Activated CD8-positive, alpha-beta T cell treated with anti-CD3 and anti-CD28 coated beads for 36 hours (primary cell): Measurements from ENCODE around the gene WNT3. TPM values are rescaled to one million over a fixed set of nuclear protein-coding genes. Genes with fewer than 3 reads are reported as not detected.
"Not testable (repeated sequence)": the region's sequence is repeated elsewhere in the genome, so short reads cannot be mapped to it uniquely, and the experiment has no call there.

Source experiments
- ATAC-seq: fragments of 200-7000 bp; cut with Tn5 transposase; one replicate; pipeline ENCODE4 v1.10.0; 2021; ENCODE audit warnings: mild to moderate bottlenecking, moderate library complexity
- CTCF ChIA-PET: fragments of 350-600 bp; sonication (Branson Sonifier 250); formaldehyde crosslinking; loops from one replicate; lab custom pipeline; 2021; ENCODE audit warnings: antibody characterized with exemption; lab: Charles Lee
- POLR2A ChIA-PET: fragments of 350-600 bp; sonication (Branson Sonifier 250); formaldehyde crosslinking; loops from one replicate; lab custom pipeline; 2021; ENCODE audit warnings: antibody characterized with exemption; lab: Charles Lee
- DNase-seq: peaks from one replicate; pipeline ENCODE4 v3.0.0-alpha.2; 2020
- H3K27ac Mint-ChIP-seq: one replicate; pipeline ENCODE4 v1.8.0; 2021; ENCODE audit warnings: mild to moderate bottlenecking, mixed read lengths
- H3K27me3 Mint-ChIP-seq: one replicate; pipeline ENCODE4 v1.8.0; 2021; ENCODE audit warnings: mixed read lengths
- H3K36me3 Mint-ChIP-seq: one replicate; pipeline ENCODE4 v1.8.0; 2021; ENCODE audit warnings: low read depth, mixed read lengths
- H3K4me1 Mint-ChIP-seq: one replicate; pipeline ENCODE4 v1.8.0; 2021; ENCODE audit warnings: low read depth, mixed read lengths
- H3K4me3 Mint-ChIP-seq: one replicate; pipeline ENCODE4 v1.8.0; 2021; ENCODE audit warnings: mild to moderate bottlenecking, moderate library complexity, mixed read lengths
- H3K9me3 Mint-ChIP-seq: one replicate; pipeline ENCODE4 v1.8.0; 2021; ENCODE audit warnings: mixed read lengths
- CTCF ChIP-seq: fragments of 200-600 bp; IDR thresholded peaks from one replicate; pipeline ENCODE4 v1.8.0; 2022; ENCODE audit warnings: antibody characterized with exemption, mild to moderate bottlenecking
- intact Hi-C: fragments of 100-400 bp; cut with micrococcal nuclease; formaldehyde crosslinking; loops from one replicate; pipeline ENCODE4 v1.10.0; 2022
- total RNA-seq, 2 experiments: library from RNA; stranded (reverse); gene quantifications; one replicate each; pipeline ENCODE4 v1.2.3, GENCODE V29; 2021

Gene WNT3
- total RNA-seq, 2 experiments from 2014 or later = 0.09 TPM; not detected in 1

GRCh38 chr17:46848534-46848933 lies 30.0 kb upstream of the WNT3 start:
- Mint-ChIP-seq H3K36me3 (peaks cover under 1% of the 10 kb centered on the region), H3K27me3 (peaks cover 48% of the 10 kb centered on the region), H3K4me1 (peaks cover 6% of the 10 kb centered on the region), H3K4me3 (no peak overlapping the region), H3K27ac (no peak overlapping the region), H3K9me3 (peaks cover under 1% of the 10 kb centered on the region)
- ATAC-seq = no peak
- intact Hi-C loops = loop anchor here (5.0 kb wide), 1 partner anchor 154 kb away; no protein-coding TSS in a partner anchor
- CTCF ChIA-PET = interaction anchor here (1.5 to 1.7 kb wide), 2 partner anchors 13 to 94 kb away, joined by 5 read pairs; no protein-coding TSS in a partner anchor
- no peak for TF ChIP-seq CTCF
- POLR2A ChIA-PET = no interaction called here
- no peak for DNase-seq

GRCh38 chr17:46847204-46848191 lies 29.0 kb upstream of the WNT3 start:
- POLR2A ChIA-PET = no interaction called here
- H3K4me1 Mint-ChIP-seq = peaks cover 6% of the 10 kb centered on the region
- H3K27me3 Mint-ChIP-seq = peaks cover 49% of the 10 kb centered on the region
- CTCF ChIA-PET = interaction anchor here (1.5 to 1.7 kb wide), 2 partner anchors 12 to 95 kb away, joined by 5 read pairs; no protein-coding TSS in a partner anchor
- peaks cover 9% of the 10 kb centered on the region for H3K9me3 Mint-ChIP-seq
- intact Hi-C loops = loop anchor here (5.0 kb wide), 1 partner anchor 155 kb away; no protein-coding TSS in a partner anchor
- DNase-seq = no peak
- no peak for ATAC-seq
- TF ChIP-seq CTCF = no peak
- H3K36me3 Mint-ChIP-seq = peaks cover 5% of the 10 kb centered on the region
- no peak overlapping the region for H3K4me3 Mint-ChIP-seq
- H3K27ac Mint-ChIP-seq = no peak overlapping the region

GRCh38 chr17:46842835-46843234 lies 24.3 kb upstream of the WNT3 start:
- peaks cover 37% of the 10 kb centered on the region for H3K27me3 Mint-ChIP-seq
- ChIA-PET CTCF (interaction anchor here (0.7 to 3.7 kb wide), 22 partner anchors 8 to 163 kb away, joined by 3 to 45 read pairs (median 3); no protein-coding TSS in a partner anchor), POLR2A (no interaction called here)
- peak; percentile 71 for TF ChIP-seq CTCF
- intact Hi-C loops = loop anchor here (5.0 kb wide), 1 partner anchor 99 kb away; no protein-coding TSS in a partner anchor
- no peak for ATAC-seq
- DNase-seq = peak; percentile 32
- no peak overlapping the region for H3K4me3 Mint-ChIP-seq
- H3K9me3 Mint-ChIP-seq = peaks cover 9% of the 10 kb centered on the region
- peaks cover 5% of the 10 kb centered on the region for H3K36me3 Mint-ChIP-seq
- H3K4me1 Mint-ChIP-seq = no peaks in the 10 kb centered on the region
- no peak overlapping the region for H3K27ac Mint-ChIP-seq

- peak; percentile 51 for ATAC-seq
- H3K27ac Mint-ChIP-seq = no peak overlapping the region
- intact Hi-C loops = loop anchor here (5.0 kb wide), 1 partner anchor 101 kb away; no protein-coding TSS in a partner anchor
- no peaks in the 10 kb centered on the region for H3K4me1 Mint-ChIP-seq
- POLR2A ChIA-PET = interaction anchor here (0.5 kb wide), 1 partner anchor 18 kb away, joined by 3 read pairs; no protein-coding TSS in a partner anchor
- peaks cover 5% of the 10 kb centered on the region for H3K36me3 Mint-ChIP-seq
- H3K27me3 Mint-ChIP-seq = peaks cover 33% of the 10 kb centered on the region
- H3K9me3 Mint-ChIP-seq = peaks cover 9% of the 10 kb centered on the region
- CTCF ChIA-PET = interaction anchor here (0.6 to 3.7 kb wide), 31 partner anchors 9 to 473 kb away, joined by 3 to 45 read pairs (median 3); no protein-coding TSS in a partner anchor
- DNase-seq = peak; percentile 37
- H3K4me3 Mint-ChIP-seq = no peak overlapping the region
- TF ChIP-seq CTCF = peak; percentile 89
These were observed 23.3 kb upstream of the WNT3 start for GRCh38 chr17:46841561-46842379.

GRCh38 chr17:46840596-46840995 lies 22.1 kb upstream of the WNT3 start:
- ATAC-seq, POLR2A ChIA-PET, H3K4me1 Mint-ChIP-seq, H3K27ac Mint-ChIP-seq, H3K4me3 Mint-ChIP-seq, H3K36me3 Mint-ChIP-seq, H3K9me3 Mint-ChIP-seq, DNase-seq: not testable (repeated sequence)
- intact Hi-C loops = loop anchor here (5.0 kb wide), 1 partner anchor 102 kb away; no protein-coding TSS in a partner anchor
- CTCF ChIA-PET = interaction anchor here (1.0 to 3.7 kb wide), 5 partner anchors 13 to 474 kb away, joined by 3 to 45 read pairs (median 7); no protein-coding TSS in a partner anchor
- H3K27me3 Mint-ChIP-seq = peaks cover 32% of the 10 kb centered on the region
